Germinal center (tissue), 1 donor: ENCODE results near the gene RC3H2.
"Not testable (repeated sequence)": the region's sequence is repeated elsewhere in the genome, so short reads cannot be mapped to it uniquely, and the experiment has no call there.

Experiments used
- DNase-seq: peaks from one replicate; pipeline ENCODE4 v3.0.0; 2012; ENCODE audit warnings: mixed read lengths, low spot score

The RC3H2 gene

DNA sequence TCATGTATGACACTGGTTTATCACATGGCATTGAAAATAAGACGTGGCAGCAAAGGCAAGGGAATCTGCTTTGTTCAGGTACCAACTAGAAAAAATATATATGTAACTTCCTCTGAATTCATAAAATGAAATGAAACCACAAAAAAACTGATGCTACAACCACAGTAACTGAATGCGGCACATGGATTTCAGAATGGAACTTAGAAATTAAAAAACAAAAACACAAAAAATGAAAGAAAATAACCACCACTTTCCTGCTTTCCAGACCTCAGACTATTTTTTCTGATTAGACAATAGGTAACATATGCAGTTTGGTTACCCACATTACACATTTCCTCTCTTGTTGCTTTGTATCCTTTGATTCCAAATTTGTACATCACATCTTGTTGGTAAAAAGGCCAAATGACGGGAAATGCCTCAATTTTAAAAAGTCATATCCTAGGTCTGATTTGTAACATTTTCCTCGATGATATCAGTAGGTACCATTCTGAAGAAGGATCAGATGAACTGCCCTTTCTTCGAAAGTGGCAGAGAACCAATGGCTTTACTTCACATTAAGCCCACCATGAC lies 58.7 kb downstream of the RC3H2 start:
- no peak for DNase-seq

DNA sequence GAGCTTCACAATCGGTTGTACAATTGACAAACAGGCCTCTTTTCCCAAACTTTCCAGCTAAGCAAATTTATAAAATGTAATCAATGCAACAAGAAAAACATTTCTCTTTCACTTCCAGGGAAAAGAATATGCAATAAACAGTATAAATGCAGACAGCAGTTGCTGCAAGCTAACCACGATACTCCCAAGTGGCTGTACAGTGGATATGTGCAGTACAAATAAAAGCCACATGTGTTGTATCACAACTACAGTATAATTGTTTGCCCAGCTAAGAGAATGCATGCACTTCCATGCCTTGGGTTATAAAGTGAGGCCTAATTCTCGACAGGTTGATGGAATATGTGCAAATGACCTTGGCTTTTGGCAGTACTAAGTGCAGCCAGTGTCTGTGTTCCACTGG lies 60.0 kb downstream of the RC3H2 start:
- DNase-seq: no peak

- DNase-seq: no peak
These were observed 61.0 kb downstream of the RC3H2 start for GRCh38 chr9:122844137-122844536.

DNA sequence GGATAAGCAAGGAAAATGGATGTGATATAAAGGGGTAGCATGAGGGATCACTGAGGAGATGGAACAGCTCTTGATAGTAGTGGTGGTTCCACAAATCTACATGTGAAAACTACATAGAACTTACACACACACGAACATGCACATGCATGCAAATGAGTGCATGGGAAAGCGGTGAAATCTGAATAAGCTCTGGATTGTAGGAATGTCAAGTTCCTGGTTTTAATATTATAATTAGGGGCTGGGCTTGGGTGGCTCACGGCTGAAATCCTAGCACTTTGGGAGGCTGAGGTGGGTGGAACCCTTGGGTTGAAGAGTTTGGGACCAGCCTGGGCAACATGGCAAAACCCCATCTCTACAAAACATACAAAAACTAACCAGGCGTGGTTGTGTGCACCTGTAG lies 63.7 kb downstream of the RC3H2 start:
- no peak for DNase-seq

- DNase-seq: not testable (repeated sequence)
These were observed 66.7 kb downstream of the RC3H2 start for GRCh38 chr9:122838441-122838840.

- DNase-seq: no peak
These were observed 67.8 kb downstream of the RC3H2 start for GRCh38 chr9:122837266-122837850.

- no peak for DNase-seq
These were observed 69.8 kb downstream of the RC3H2 start for GRCh38 chr9:122835313-122835731.

GRCh38 chr9:122832194-122832593 lies 73.0 kb downstream of the RC3H2 start:
- DNase-seq: no peak

DNA sequence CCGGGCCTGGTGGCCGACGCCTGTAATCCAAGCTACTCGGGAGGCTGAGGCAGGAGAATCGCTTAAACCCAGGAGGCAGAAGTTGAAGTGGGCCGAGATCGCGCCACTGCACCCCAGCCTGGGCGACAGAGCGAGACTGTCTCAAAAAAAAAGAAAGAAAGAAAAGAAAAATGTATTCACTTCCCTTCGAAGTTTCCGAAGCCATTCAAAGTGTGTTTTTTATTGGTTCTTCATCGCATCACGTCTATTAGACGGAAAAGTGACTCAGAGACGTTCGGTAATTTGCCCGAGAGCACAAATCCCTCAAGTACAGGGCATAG lies 76.2 kb downstream of the RC3H2 start:
- DNase-seq: not testable (repeated sequence)

GRCh38 chr9:122827761-122828093 lies 77.4 kb downstream of the RC3H2 start:
- no peak for DNase-seq

DNA sequence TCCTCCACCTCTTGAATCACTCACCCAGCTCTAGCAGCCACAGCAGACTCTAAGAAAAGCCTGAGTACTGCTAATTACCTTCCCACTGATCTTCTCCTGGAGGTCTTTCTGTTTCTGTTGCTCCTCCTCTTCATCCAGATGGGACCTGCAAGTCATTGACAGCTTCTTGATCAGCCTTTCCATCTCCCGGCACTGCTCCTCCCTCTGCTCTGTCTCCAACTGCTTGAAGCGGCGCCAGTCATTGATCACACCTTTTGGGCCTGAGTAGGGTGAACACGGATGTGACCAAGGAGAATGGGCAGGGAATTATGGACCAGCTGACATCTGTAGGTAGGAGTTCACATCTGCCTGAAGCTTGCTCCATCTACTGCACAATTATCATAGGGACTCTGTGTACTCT lies 82.2 kb downstream of the RC3H2 start:
- DNase-seq: no peak

GRCh38 chr9:122822056-122822455 lies 83.1 kb downstream of the RC3H2 start:
- DNase-seq: no peak

DNA sequence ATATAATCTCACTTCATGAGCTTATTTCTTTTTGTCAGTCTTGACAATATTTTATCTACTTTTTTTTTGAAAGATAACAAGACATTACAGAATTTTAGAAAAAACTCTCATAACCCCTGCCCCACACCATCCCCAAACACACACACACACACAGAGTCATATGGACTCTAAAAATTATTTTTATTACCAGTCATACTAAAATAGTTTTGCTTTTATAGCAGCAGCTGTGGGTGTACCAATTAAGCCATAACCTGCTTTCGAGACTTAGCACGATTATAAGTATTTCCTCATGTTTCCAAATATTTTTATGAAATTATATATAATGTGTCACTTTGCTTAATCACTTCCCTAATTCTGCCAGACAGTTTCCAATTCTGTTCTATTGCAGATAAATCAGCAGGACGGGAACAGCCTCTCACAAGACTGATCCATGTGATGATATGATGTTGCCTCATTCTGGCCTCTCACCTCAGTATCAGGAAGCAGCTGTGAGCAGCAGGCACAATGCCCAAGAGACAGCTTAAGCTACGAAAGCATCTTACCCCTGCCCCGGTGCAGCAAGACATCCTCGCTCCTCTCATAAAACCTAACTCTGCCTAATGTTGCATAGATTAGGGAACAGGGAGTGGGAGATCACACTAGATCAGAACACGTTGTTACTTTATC lies 83.7 kb downstream of the RC3H2 start:
- DNase-seq: no peak

GRCh38 chr9:122820490-122820845 lies 84.7 kb downstream of the RC3H2 start:
- DNase-seq: no peak

DNA sequence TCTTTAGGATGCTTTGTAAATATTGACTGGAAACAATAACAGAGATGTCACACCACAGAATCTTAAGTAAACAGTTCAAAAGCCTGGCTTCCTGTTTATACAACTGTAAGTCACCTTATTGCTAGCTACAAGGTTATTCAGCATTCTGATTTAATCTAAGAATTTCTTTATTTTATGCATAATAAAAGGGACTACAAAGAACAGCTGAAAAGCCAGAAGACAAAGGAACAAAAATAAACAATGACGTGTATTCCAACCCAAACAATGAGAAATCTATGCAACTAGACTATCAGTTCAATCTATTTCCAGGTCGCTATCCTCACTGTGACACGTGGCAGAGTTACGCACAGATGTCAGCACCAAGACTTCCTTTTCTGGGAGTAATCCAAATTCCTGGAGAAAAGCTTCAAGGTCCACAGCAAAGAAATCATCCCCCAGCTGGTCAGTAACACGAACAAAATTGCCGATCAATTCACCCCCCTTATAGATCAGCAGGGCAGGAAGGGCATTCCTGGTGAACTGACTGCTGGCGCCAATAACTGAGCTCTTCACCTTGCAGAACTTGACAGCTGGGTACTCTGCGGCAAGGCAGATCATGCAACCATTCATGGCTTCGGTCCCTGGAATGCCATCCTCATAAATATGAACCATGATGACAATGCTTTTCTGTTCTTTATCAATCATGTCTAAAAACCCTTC lies 85.2 kb downstream of the RC3H2 start:
- no peak for DNase-seq

- no peak for DNase-seq
These were observed 85.8 kb downstream of the RC3H2 start for GRCh38 chr9:122819326-122819725.

GRCh38 chr9:122816163-122816867 lies 88.8 kb downstream of the RC3H2 start:
- DNase-seq: no peak

- DNase-seq: no peak
These were observed 89.6 kb downstream of the RC3H2 start for GRCh38 chr9:122815544-122815943.

DNA sequence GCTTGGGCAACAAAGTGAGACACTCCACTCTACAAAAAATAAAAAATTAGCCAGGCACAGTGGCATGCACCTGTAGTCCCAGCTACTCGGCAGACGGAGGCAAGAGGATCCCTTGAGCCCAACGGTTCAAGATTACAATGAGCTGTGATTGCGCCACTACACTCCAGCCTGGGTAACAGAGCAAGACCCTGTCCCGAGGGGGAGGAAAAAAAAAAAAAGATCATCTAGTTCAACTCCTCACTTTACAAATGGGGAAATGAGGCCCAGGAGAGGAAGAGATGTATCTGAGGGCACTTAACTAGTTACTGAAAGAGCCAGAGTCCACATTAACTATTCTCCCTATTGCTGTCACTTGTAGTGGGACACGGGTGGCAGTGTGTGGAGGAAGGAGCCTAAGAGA lies 90.6 kb downstream of the RC3H2 start:
- no peak for DNase-seq

- DNase-seq: no peak
These were observed 92.4 kb downstream of the RC3H2 start for GRCh38 chr9:122812736-122813135.

DNA sequence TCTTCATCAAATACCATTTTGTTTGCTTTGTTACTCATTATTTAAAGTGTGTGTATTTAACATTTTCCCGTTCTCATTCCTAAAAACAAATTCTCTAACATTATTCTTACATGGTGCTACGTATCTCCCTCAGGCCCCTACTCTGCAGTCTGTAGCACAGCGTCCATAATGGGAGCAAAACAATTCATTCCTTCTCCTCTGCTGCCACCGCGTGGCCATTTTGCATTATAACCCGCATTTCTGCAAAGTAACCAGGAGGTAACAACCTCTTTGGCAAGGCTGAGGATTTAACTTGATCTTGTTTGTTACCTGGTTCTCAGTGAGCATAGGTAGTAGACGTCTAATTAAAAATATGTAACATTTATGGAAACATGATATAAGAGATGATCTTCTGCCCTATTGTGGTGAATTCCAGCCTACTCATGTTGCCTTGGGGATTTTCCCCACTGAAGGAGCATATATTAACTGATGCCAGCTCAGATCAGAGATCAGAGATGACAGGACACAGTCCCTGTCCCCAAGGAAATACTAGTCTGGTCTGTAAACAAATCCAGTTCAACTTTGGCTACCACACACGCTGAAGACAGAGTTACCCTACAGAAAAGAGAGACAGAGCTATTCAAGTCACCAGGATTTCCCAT lies 94.7 kb downstream of the RC3H2 start:
- peak; percentile 76 for DNase-seq

GRCh38 chr9:122809261-122809660 lies 95.9 kb downstream of the RC3H2 start:
- DNase-seq: not testable (repeated sequence)
